Adipocyte (in vitro differentiated cells): ENCODE data around the gene CRBN.

Experiments used
- DNase-seq: peaks from one replicate; pipeline ENCODE4 v3.0.0-alpha.2; 2015; ENCODE audit warnings: low read depth
- H3K27me3 ChIP-seq: replicated peaks from 2 replicates; pipeline ENCODE4 v1.7.0; 2013; ENCODE audit warnings: mild to moderate bottlenecking, low read length, moderate library complexity; ENCODE audit not compliant: control insufficient read depth, insufficient read depth
- H3K36me3 ChIP-seq: 2 replicates; pipeline ENCODE4 v1.7.0; 2013; ENCODE audit warnings: low read length, mild to moderate bottlenecking, moderate library complexity; ENCODE audit not compliant: control insufficient read depth, insufficient read depth, severe bottlenecking
- H3K4me1 ChIP-seq: 2 replicates; pipeline ENCODE4 v1.7.0; 2013; ENCODE audit warnings: mild to moderate bottlenecking, low read length, moderate library complexity; ENCODE audit not compliant: control insufficient read depth, insufficient read depth
- H3K4me3 ChIP-seq: 2 replicates; pipeline ENCODE4 v1.7.0; 2013; ENCODE audit warnings: mild to moderate bottlenecking, low read length, moderate library complexity
- H3K9ac ChIP-seq: 2 replicates; pipeline ENCODE4 v1.7.0; 2013; ENCODE audit warnings: mild to moderate bottlenecking, low read length, moderate library complexity
- H3K9me3 ChIP-seq: 2 replicates; pipeline ENCODE4 v1.7.0; 2013; ENCODE audit warnings: mild to moderate bottlenecking, low read length, moderate library complexity; ENCODE audit not compliant: control insufficient read depth

The CRBN gene

GRCh38 chr3:3165650-3166049, 13.8 kb downstream of the CRBN start:
- Histone ChIP-seq H3K36me3 (peaks cover 81% of the 10 kb centered on the region), H3K9ac (no peak overlapping the region), H3K4me1 (peaks cover 4% of the 10 kb centered on the region), H3K4me3 (no peak overlapping the region), H3K27me3 (no peaks in the 10 kb centered on the region), H3K9me3 (no peaks in the 10 kb centered on the region)
- no peak for DNase-seq

DNA sequence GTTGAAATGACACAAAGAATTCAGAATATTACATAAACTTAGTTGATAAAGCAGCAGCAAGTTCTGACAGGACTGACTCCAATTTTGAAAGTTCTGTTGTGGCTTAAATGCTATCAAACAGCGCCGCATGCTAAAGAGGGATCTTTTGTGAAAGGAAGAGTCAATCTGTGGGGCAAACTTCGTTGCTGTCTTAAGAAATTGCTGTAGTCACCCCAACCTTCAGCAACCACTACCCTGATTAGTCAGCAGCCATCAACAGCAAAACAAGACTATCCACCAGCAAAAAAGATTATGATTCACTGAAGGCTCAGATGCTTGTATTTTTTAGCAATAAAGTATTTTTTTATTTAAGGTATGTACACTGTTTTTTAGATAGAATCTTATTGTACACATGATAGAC, 14.2 kb downstream of the CRBN start:
- H3K36me3 ChIP-seq = peaks cover 81% of the 10 kb centered on the region
- no peaks in the 10 kb centered on the region for H3K27me3 ChIP-seq
- H3K4me3 ChIP-seq = no peak overlapping the region
- DNase-seq = no peak
- H3K9me3 ChIP-seq = no peaks in the 10 kb centered on the region
- no peak overlapping the region for H3K9ac ChIP-seq
- H3K4me1 ChIP-seq = peaks cover 7% of the 10 kb centered on the region

GRCh38 chr3:3160826-3161225, 18.7 kb downstream of the CRBN start:
- Histone ChIP-seq H3K9me3 (no peaks in the 10 kb centered on the region), H3K36me3 (peaks cover 79% of the 10 kb centered on the region), H3K9ac (no peak overlapping the region), H3K27me3 (no peaks in the 10 kb centered on the region), H3K4me1 (peaks cover 11% of the 10 kb centered on the region), H3K4me3 (no peak overlapping the region)
- DNase-seq = peak; percentile 28

- Histone ChIP-seq H3K9me3 (no peaks in the 10 kb centered on the region), H3K4me1 (peaks cover 11% of the 10 kb centered on the region), H3K9ac (no peak overlapping the region), H3K4me3 (no peak overlapping the region), H3K27me3 (no peaks in the 10 kb centered on the region), H3K36me3 (peaks cover 82% of the 10 kb centered on the region)
- no peak for DNase-seq
These were observed 22.0 kb downstream of the CRBN start for GRCh38 chr3:3157484-3157883.

GRCh38 chr3:3154879-3155610, 24.4 kb downstream of the CRBN start:
- Histone ChIP-seq H3K9me3 (no peaks in the 10 kb centered on the region), H3K36me3 (peaks cover 94% of the 10 kb centered on the region), H3K9ac (no peak overlapping the region), H3K4me3 (no peak overlapping the region), H3K27me3 (no peaks in the 10 kb centered on the region), H3K4me1 (peaks cover 4% of the 10 kb centered on the region)
- no peak for DNase-seq

DNA sequence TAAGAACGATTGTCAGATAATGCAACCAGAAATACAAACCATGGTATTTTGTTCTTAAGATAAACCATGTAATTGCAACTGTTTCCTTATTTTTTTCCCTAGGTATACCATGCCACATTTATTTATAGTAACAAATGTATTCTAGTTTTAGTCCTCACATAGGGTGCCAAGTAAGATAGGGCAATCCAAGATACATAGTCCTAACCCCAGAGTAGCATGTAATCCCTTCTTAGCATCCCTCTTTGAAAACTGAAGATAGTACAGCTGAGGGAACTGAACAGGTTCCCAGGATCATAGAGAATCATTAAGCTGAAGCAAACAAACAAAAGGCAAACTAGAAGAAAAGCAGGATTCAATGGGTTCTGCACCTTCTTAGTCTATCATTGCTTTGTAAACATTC, 28.0 kb downstream of the CRBN start:
- H3K9ac ChIP-seq = no peak overlapping the region
- H3K27me3 ChIP-seq = no peaks in the 10 kb centered on the region
- no peak overlapping the region for H3K4me3 ChIP-seq
- H3K9me3 ChIP-seq = no peaks in the 10 kb centered on the region
- H3K4me1 ChIP-seq = peaks cover 6% of the 10 kb centered on the region
- H3K36me3 ChIP-seq = peaks cover 97% of the 10 kb centered on the region
- DNase-seq = no peak

DNA sequence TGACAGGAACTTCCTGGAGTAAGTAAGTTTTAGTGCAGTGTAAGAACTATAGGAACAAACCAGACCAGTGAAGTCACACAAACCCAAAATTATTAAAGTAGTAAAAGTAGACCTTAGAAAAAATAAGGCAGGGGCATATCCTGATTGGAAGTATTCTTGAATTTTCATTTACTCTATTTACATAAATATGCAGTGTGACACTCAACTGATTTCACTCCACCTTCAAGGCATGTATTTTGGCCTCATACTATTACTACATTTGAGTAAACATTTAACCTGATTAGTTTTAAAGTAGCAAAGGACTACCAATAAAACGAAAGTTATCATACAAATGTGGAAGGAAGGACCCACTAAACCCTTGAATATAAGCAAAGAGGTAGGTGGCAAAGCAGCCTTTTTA, 29.9 kb downstream of the CRBN start:
- Histone ChIP-seq H3K36me3 (peaks cover 96% of the 10 kb centered on the region), H3K4me1 (peaks cover 13% of the 10 kb centered on the region), H3K4me3 (no peak overlapping the region), H3K27me3 (no peaks in the 10 kb centered on the region), H3K9me3 (no peaks in the 10 kb centered on the region), H3K9ac (no peak overlapping the region)
- no peak for DNase-seq

DNA sequence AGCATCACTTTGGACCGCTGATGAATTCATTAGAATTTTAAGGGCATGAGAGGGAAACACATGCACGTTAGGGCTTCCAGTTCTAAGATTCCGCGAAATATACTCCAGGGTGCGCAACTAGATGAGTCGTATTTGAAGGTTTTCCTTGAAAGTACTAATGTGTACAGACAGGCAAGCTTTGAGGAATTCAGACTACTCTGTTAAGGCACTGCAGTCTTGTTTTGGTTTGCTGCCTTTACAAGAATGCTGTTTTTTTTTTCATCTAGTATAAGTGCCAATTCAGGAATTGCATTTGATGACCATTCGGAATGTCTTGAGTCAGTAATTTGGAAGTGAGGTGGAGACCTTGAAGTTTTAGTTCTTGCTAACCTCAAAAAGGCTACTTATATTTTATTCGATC, 33.7 kb downstream of the CRBN start:
- H3K9me3 ChIP-seq = no peaks in the 10 kb centered on the region
- no peak overlapping the region for H3K4me3 ChIP-seq
- no peak for DNase-seq
- H3K36me3 ChIP-seq = peaks cover 97% of the 10 kb centered on the region
- H3K27me3 ChIP-seq = no peaks in the 10 kb centered on the region
- H3K4me1 ChIP-seq = peaks cover 13% of the 10 kb centered on the region
- no peak overlapping the region for H3K9ac ChIP-seq

GRCh38 chr3:3141939-3142338, 37.6 kb downstream of the CRBN start:
- peaks cover 98% of the 10 kb centered on the region for H3K36me3 ChIP-seq
- no peaks in the 10 kb centered on the region for H3K9me3 ChIP-seq
- H3K27me3 ChIP-seq = no peaks in the 10 kb centered on the region
- no peak overlapping the region for H3K9ac ChIP-seq
- H3K4me1 ChIP-seq = peaks cover 10% of the 10 kb centered on the region
- no peak for DNase-seq
- H3K4me3 ChIP-seq = no peak overlapping the region

- Histone ChIP-seq H3K9ac (no peak overlapping the region), H3K4me3 (no peak overlapping the region), H3K4me1 (peaks cover 5% of the 10 kb centered on the region), H3K36me3 (peaks cover 59% of the 10 kb centered on the region), H3K9me3 (no peaks in the 10 kb centered on the region), H3K27me3 (no peaks in the 10 kb centered on the region)
- no peak for DNase-seq
These were observed 42.0 kb downstream of the CRBN start for GRCh38 chr3:3137526-3137925.

- peaks cover 48% of the 10 kb centered on the region for H3K36me3 ChIP-seq
- H3K4me1 ChIP-seq = peaks cover 5% of the 10 kb centered on the region
- H3K9me3 ChIP-seq = no peaks in the 10 kb centered on the region
- no peaks in the 10 kb centered on the region for H3K27me3 ChIP-seq
- DNase-seq = no peak
- H3K9ac ChIP-seq = no peak overlapping the region
- no peak overlapping the region for H3K4me3 ChIP-seq
These were observed 44.6 kb downstream of the CRBN start for GRCh38 chr3:3134750-3135448.
